ENCODE results near the gene CMIP.

CMIP gene

DNA sequence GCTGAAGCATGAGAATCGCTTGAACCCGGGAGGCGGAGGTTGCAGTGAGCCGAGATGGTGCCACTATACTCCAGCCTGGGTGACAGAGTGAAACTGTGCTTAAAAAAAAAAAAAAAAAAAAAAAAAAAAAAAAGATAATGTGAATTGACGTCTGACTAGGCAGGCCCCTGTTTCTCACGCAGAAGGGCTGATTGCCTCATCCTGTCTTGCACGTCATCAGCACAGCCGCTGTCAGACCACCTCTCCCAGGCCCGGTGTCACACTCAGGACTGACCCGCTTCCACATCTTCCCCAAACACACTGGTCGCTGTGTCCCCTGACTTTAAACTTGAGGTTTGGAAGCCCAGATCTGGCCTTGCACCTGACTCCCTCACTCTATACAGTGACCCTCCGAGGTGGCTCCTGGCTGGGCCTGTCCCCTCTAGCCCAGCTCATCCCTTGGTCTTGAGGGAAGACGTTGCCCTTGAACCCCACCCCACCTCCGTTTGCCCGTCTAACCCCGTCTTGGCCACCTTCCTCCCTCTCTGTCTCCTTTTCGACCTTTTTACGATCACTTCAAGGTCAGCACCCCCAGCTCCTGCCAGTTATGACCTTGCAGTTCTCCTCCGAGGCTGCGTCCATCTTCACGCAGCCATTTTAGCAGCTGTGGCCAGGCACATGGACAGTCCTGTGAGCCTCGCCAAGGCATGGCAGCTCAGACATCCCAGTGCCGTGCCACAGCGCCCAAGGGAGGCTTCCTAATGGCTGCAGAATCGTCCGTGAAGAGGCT lies 184.6 kb downstream of the CMIP start:
- FAIRE-seq = no peak

- FAIRE-seq = no peak
Measured at GRCh38 chr16:81629896-81630634, 185.5 kb downstream of the CMIP start.

DNA sequence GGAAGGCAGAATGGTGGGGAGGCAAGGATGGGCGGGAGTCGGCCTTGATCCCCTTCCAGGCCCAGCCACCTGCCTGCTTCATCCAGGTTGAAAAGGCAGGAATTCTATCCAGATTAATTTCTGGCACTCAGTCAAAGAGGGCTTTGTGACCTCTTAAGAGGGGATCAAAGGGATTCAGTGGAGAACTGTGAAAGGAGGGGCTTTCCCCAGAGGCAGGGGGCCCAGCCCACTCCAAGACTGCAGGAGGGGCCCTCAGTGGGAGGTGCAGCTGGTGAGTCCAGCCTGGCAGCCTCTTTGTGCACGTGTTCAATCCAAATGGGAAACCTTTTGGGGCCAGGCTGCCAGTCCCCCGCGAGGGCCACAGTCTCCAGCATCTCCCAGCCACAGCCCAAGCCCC lies 186.0 kb downstream of the CMIP start:
- no peak for FAIRE-seq

- FAIRE-seq = no peak
Measured at GRCh38 chr16:81632392-81633146, 188.0 kb downstream of the CMIP start.

DNA sequence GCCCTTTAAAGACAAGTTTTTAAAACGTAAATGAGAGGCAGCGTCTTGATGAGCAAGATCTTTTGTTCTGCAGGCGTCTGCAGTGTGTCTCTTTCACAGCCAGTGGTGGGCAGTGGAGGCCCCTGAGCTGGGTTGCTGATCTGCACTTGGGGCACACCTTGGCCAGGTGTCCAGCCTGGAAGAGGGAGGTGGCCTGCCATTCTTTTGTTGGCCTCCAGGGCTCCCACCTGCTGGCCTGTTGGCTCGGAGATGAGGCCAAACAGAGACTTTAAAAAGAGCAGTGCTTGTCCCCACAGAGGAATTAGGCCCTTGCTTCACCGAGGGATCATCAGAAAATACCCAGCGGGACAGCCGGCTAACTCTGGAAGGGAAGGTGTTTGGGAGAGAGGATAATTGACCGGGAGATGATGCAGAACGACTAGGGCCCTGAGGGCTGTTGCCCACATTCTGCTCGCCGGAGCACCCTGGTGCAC lies 188.6 kb downstream of the CMIP start:
- FAIRE-seq = no peak

- no peak for FAIRE-seq
Measured at GRCh38 chr16:81633680-81634379, 189.2 kb downstream of the CMIP start.

DNA sequence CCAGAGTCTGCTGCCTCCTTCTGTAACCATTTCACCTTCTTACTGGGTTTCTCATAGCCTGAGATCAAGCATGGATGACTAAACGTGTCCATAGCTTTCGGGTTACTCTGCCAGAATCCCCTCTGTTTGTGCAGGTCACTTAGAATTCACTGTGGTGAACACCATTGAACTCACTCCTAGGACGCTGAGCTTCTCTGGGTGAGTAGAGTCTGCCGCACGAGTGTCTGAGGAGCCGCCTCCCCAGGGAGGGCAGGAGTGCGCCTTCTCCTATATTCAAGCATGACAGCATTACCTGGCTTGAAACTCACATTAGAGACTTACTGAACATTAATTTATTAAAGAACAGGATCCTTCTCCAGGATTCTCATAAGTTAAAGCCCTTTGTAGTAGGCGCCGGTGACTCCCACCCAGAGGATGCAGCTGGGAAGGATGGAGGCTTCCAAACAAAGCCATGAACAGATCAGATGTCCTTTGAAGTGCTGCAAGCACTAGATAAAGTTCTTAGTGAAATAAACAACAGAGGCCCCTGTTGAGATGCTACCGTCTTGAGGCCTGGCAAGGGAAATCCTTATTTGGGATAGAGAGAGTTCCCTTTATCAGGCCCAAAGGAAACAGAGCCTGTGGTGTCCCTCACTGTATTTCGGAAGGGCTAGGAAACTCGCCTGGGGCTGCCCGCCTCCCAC lies 189.9 kb downstream of the CMIP start:
- FAIRE-seq = peak; percentile 37

GRCh38 chr16:81635063-81635937 lies 190.7 kb downstream of the CMIP start:
- FAIRE-seq = no peak

GRCh38 chr16:81636298-81636993 lies 191.8 kb downstream of the CMIP start:
- no peak for FAIRE-seq

DNA sequence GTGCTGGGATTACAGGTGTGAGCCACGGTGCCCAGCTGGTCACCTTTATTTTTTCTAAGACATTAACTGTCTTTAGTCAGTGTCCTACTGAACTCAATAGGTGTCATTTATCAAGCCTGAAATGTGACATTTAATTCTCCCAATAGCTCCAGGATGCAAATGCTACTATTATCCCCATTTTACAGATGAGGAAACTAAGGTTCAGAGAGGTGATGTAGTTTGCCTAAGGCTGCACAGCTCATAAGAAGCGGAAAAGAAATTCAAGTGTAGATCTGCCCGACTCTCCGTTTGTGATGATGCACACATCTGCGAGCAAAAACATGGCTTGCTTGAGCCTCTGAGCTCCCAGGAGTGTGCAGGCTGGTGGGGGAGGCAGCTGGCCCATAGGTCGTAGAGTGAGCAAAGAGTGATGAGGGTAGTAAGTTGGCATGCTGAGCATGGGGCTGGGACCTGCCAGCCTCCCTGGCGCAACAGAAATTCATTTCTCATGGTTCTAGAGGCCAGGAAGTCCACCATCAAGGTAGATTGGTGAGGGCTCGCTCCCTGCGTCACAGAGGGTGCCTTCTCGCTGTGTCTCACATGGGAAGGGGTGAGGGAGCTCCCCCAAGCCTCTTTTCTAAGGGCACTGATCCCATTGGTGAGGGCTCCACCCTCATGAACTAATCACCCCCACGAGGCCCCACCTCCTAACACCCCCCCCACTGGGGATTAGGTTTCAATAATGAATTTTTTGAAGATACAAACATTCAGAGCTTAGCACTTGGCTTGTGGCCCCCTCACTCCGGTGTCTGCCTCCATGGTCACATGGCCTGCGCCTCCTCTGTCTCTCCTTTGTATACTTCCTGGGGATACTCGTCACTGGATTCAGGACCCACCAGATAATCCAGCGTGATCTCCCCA lies 193.0 kb downstream of the CMIP start:
- FAIRE-seq = no peak

DNA sequence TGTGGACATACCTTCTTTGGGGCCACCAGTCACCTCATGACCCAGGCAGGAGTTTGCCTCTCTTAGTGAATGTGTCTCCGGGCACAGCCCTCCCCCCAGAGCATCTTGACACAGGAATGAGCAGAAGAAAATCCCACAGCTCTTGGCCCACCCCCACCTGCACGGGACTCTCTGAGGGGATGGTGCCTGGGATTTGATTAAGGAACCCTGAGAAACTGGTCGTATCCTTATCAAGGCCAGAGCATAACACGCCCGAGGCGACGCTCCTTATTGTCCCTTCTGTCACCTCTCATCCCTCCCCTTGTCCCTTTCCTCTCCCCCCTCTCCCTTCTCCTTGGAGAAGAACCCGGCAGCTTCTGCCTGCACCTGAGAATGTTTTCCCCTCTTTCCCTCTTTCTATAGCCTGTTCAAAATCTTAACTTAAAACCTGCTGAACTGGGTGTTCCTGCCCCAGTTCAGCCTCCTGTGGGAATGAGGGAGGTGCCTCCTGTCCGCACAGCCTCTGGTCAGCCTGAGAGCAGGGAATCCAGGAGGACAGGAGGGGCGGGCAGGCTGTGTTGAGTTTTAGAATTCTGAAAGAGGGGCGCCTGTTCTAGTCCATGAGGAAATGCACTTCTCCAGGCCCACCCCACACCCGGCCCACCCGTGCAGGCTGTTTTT lies 193.8 kb downstream of the CMIP start:
- FAIRE-seq = no peak

DNA sequence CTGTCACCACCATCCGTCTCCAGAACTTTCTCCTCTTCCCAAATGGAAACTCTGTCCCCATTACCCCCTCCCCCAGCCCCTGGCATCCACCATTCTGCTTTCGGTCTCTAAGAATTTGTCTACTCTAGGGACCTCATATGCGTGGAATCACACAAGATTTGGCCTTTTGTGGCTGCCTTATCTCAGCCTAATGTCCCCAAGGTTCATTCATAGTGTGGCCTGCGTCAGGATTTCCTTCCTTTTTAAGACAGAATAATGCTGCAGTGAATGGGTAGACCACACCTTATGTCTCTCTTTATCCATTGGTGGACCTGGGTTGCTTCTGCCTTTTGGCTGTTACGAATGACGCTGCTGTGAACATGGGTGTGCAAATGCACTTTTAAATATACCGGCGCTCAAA lies 194.7 kb downstream of the CMIP start:
- FAIRE-seq = no peak

DNA sequence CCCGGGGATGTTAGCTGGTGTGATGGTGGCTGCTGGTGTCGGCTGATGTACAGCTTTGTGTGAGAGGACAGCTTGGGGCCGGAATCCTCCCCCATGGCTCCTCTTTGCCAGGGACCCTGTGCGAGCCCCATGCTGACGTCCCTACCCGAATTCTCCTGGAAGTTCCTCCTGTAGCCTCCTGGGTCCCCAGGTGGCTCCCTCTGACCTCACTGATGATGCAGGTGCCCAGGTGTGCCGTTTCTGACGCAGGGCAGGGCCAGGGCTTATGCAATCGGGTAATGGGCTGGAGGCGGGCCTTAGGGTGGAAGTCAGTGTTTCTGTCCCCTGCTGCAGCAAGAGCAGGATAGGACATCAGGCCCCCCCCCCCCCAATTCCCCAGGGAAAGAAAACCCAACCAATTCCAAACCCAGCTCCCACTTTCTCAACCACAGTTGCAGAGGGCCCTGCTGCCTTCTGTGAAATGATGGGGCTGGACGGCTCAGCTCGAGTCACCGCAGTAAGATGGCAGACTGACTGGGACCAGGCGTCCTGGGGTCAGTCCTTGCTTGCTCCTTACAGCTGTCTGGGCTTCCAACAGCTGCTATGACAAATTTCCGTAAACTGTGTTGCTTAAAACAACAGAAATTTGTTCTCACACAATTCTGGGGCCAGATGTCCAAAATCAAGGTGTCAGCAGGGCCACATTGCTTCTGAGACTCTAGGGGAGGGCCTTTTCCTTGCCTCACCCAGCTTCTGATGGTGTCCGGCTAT lies 195.5 kb downstream of the CMIP start:
- FAIRE-seq = no peak

GRCh38 chr16:81640681-81641070 lies 196.1 kb downstream of the CMIP start:
- no peak for FAIRE-seq

- no peak for FAIRE-seq
Measured at GRCh38 chr16:81641395-81642106, 196.9 kb downstream of the CMIP start.

GRCh38 chr16:81642107-81642436 lies 197.5 kb downstream of the CMIP start:
- FAIRE-seq = no peak

DNA sequence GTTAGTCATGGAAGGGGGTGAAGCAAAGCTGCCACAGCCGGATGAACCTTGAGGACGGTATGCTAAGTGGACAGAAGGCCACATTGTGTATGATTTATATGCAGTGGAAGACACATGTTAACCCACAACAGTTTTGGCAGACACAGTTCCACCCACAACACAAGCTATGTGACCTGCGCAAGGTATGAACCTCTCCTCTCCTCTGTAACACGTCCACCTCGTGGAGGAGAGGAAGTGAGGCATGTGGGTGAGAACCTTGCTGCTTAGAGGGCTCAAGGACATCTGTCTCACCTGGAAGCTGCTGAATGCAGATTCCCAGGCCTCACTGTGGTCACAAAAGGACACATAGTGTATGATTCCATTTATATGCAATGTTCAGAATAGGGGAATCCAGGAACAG lies 198.3 kb downstream of the CMIP start:
- no peak for FAIRE-seq

DNA sequence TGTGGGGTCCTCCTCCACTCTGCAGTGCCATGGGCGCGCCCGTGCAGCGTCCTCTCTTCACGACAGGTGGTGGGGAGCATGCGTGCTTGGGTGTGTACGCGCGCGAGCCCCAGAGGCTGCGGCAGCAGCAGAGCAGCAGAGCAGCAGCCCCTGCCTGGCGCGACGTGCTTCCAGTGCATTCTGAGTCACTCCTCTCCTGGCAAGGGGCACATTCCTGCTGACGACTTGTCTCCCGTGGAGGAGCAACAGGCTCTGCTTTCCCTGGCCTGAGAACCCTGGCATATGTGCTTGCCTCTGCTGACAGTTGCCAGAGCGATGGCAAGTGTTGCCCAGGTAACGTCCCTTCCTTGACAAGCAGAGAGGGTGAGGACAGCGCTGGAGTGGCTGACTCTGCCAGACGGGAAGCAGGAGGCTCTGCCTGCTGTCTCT lies 200.7 kb downstream of the CMIP start:
- no peak for FAIRE-seq
